Germinal center (tissue), 1 donor: ENCODE measurements around the gene RPA3.
A peak's percentile ranks its signal among the peaks of the same experiment; 100 is the strongest.

Experiments used
- DNase-seq: peaks from one replicate; pipeline ENCODE4 v3.0.0; 2012; ENCODE audit warnings: mixed read lengths, low spot score

The RPA3 gene

GRCh38 chr7:7607010-7607409, 111.4 kb downstream of the RPA3 start:
- DNase-seq = no peak

DNA sequence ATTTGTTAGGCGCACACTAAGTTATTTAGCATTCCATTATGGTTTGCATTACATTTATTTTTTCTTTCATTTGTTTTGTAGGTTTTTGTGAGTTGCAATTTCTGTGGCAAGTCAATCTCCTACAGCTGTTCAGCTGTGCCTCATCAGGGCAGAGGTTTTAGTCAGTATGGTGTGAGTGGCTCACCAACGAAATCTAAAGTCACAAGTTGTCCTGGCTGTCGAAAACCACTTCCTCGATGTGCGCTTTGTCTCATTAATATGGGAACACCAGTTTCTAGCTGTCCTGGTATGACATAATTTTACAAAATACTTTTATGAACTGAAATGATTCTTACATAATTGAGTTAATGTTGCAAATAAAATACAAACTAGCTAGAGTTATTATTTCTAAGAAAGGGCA, 122.2 kb downstream of the RPA3 start:
- DNase-seq = no peak

- peak; percentile 36 for DNase-seq
Measured at GRCh38 chr7:7595451-7595850, 123.0 kb downstream of the RPA3 start.
